ENCODE data around the gene ACAT1. TPM values are rescaled to one million over a fixed set of nuclear protein-coding genes. Genes with fewer than 3 reads are reported as not detected.
A peak's percentile ranks its signal among the peaks of the same experiment; 100 is the strongest.
"Not testable (repeated sequence)": the region's sequence is repeated elsewhere in the genome, so short reads cannot be mapped to it uniquely, and the experiment has no call there.

ACAT1 gene
- total RNA-seq, 1 experiment from 2014 or later: 118 TPM

DNA sequence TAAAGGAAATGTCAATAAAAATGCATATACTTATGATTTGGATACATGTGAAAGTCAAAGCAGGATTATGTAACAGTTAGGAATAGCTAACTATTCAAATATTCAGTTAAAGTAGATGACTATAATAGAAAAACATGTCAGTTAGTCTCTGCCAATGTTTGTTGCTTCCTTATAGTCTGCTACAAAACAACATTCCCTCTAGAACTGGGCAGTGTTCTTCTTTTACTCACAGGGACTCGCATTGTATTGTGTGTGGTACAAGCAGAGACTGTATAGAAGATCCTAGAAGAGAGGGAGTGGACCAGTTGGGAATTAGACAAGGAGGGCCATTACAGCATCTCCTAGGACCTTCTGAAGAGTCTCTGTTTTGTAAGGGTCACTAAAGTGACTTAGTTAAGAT is 10.6 kb downstream of the ACAT1 start:
- H3K27me3 ChIP-seq (replicated peaks; ENCODE audit: insufficient read depth, low read depth, low read length, poor library complexity): no peaks in the 10 kb centered on the region
- intact Hi-C loops (cut with micrococcal nuclease; ENCODE audit: unreplicated experiment): no loop called here
- H3K27ac ChIP-seq (ENCODE audit: low read depth, low read length, poor library complexity, severe bottlenecking): no peak overlapping the region
- H3K9me3 ChIP-seq (ENCODE audit: low read depth, low read length, poor library complexity, severe bottlenecking): no peaks in the 10 kb centered on the region
- H3K36me3 ChIP-seq (ENCODE audit: insufficient read depth, low read length, poor library complexity, severe bottlenecking): peaks cover 25% of the 10 kb centered on the region
- POLR2A ChIA-PET (ENCODE audit: low non-redundant PET): no interaction called here
- no TSS peak for BruUV-seq (replicated peaks)
- H3K4me3 ChIP-seq (ENCODE audit: low read depth, low read length, poor library complexity, severe bottlenecking): no peak overlapping the region
- DNase-seq (ENCODE audit: low spot score): no peak
- peaks cover 3% of the 10 kb centered on the region for H3K4me1 ChIP-seq (ENCODE audit: insufficient read depth, low read length, poor library complexity, severe bottlenecking)
- TF ChIP-seq EZH2 (IDR thresholded peaks at IDR 0.05; ENCODE audit: borderline replicate concordance, low read depth, low read length, poor library complexity, severe bottlenecking) (no peak), CTCF (conservative IDR thresholded peaks at IDR 0.05; ENCODE audit: low read depth, low read length) (no peak)
- CTCF ChIA-PET: no interaction called here

GRCh38 chr11:108132993-108133538 is 11.7 kb downstream of the ACAT1 start:
- H3K36me3 ChIP-seq (ENCODE audit: insufficient read depth, low read length, poor library complexity, severe bottlenecking): peaks cover 25% of the 10 kb centered on the region
- H3K27ac ChIP-seq (ENCODE audit: low read depth, low read length, poor library complexity, severe bottlenecking); H3K4me1 ChIP-seq (ENCODE audit: insufficient read depth, low read length, poor library complexity, severe bottlenecking); H3K27me3 ChIP-seq (replicated peaks; ENCODE audit: insufficient read depth, low read depth, low read length, poor library complexity); CTCF ChIA-PET; H3K9me3 ChIP-seq (ENCODE audit: low read depth, low read length, poor library complexity, severe bottlenecking); intact Hi-C loops (cut with micrococcal nuclease; ENCODE audit: unreplicated experiment); BruUV-seq (replicated peaks); DNase-seq (ENCODE audit: low spot score); H3K4me3 ChIP-seq (ENCODE audit: low read depth, low read length, poor library complexity, severe bottlenecking); POLR2A ChIA-PET (ENCODE audit: low non-redundant PET): not testable (repeated sequence)

DNA sequence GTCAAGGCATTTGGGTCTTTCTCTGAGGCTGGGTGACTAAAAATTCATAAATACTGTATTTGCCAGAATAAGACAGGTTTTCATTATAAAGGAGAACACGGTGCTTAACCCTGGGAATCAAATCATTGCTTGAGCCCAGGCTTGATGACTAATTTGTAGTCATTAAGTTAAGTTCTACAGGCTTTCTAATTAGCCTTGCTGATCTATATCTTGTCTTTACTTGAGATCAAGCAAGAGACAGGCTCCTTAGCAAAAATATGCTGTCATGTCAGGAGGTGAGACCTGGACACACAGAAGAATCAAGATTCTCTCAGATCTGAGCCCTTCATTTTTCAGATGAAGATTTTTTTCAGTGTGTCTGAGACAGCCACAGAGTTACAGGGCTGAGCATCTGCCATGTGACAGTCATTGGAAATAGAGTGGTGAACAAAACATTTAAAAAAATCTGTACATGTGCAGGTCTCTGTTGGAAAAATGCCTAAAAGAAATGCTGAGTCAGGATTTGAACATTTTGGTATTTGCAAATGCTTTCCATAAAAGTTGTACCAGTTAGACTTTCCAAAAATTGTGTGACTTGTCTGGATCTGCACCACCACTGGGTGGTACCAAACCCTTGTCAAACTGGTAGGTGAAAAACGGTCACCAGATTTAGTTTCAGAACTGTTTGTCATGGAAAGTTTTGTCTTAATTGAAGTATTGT is 14.6 kb downstream of the ACAT1 start:
- POLR2A ChIA-PET (ENCODE audit: low non-redundant PET): no interaction called here
- intact Hi-C loops (cut with micrococcal nuclease; ENCODE audit: unreplicated experiment): no loop called here
- Histone ChIP-seq H3K27ac (ENCODE audit: low read depth, low read length, poor library complexity, severe bottlenecking) (peak overlapping the region; percentile 9), H3K9me3 (ENCODE audit: low read depth, low read length, poor library complexity, severe bottlenecking) (no peaks in the 10 kb centered on the region), H3K4me1 (ENCODE audit: insufficient read depth, low read length, poor library complexity, severe bottlenecking) (peaks cover 3% of the 10 kb centered on the region), H3K27me3 (replicated peaks; ENCODE audit: insufficient read depth, low read depth, low read length, poor library complexity) (no peaks in the 10 kb centered on the region), H3K36me3 (ENCODE audit: insufficient read depth, low read length, poor library complexity, severe bottlenecking) (peaks cover 44% of the 10 kb centered on the region), H3K4me3 (ENCODE audit: low read depth, low read length, poor library complexity, severe bottlenecking) (no peak overlapping the region)
- DNase-seq (ENCODE audit: low spot score): peak; percentile 45
- TF ChIP-seq EZH2 (IDR thresholded peaks at IDR 0.05; ENCODE audit: borderline replicate concordance, low read depth, low read length, poor library complexity, severe bottlenecking): no peak
- TF ChIP-seq CTCF (conservative IDR thresholded peaks at IDR 0.05; ENCODE audit: low read depth, low read length): peak; percentile 54
- CTCF ChIA-PET: no interaction called here
- BruUV-seq (replicated peaks): no TSS peak

- TF ChIP-seq CTCF (conservative IDR thresholded peaks at IDR 0.05; ENCODE audit: low read depth, low read length): no peak
- no peak for TF ChIP-seq EZH2 (IDR thresholded peaks at IDR 0.05; ENCODE audit: borderline replicate concordance, low read depth, low read length, poor library complexity, severe bottlenecking)
- Histone ChIP-seq H3K4me1 (ENCODE audit: insufficient read depth, low read length, poor library complexity, severe bottlenecking) (peaks cover 3% of the 10 kb centered on the region), H3K27me3 (replicated peaks; ENCODE audit: insufficient read depth, low read depth, low read length, poor library complexity) (no peaks in the 10 kb centered on the region), H3K27ac (ENCODE audit: low read depth, low read length, poor library complexity, severe bottlenecking) (no peak overlapping the region), H3K9me3 (ENCODE audit: low read depth, low read length, poor library complexity, severe bottlenecking) (no peaks in the 10 kb centered on the region), H3K36me3 (ENCODE audit: insufficient read depth, low read length, poor library complexity, severe bottlenecking) (peaks cover 52% of the 10 kb centered on the region), H3K4me3 (ENCODE audit: low read depth, low read length, poor library complexity, severe bottlenecking) (no peak overlapping the region)
- CTCF ChIA-PET: no interaction called here
- BruUV-seq (replicated peaks): no TSS peak
- POLR2A ChIA-PET (ENCODE audit: low non-redundant PET): no interaction called here
- intact Hi-C loops (cut with micrococcal nuclease; ENCODE audit: unreplicated experiment): no loop called here
- no peak for DNase-seq (ENCODE audit: low spot score)
Measured at GRCh38 chr11:108137212-108137611, 15.8 kb downstream of the ACAT1 start.

Measured in A673 (cell line).